Stimulated activated CD8-positive, alpha-beta memory T cell treated with anti-CD3 and anti-CD28 coated beads, Interleukin-15, amount 100 ng/mL, for 1 hour (primary cell): Measurements from ENCODE around the gene NKX6-2.
"Not testable (repeated sequence)": the region's sequence is repeated elsewhere in the genome, so short reads cannot be mapped to it uniquely, and the experiment has no call there.

ENCODE experiments used
- DNase-seq: peaks from one replicate; pipeline ENCODE4 v3.0.0-alpha.2; 2020; ENCODE audit warnings: low read depth

NKX6-2 gene

GRCh38 chr10:132785723-132786475 lies at the start of gene NKX6-2:
TSS of gene NKX6-2 (minus strand) at chr10:132786147. CDS start at chr10:132785948, 199 bp downstream.
- DNase-seq = no peak

- DNase-seq = no peak
These were observed 49.2 kb upstream of the NKX6-2 start for GRCh38 chr10:132834891-132835847.

GRCh38 chr10:132834311-132834761 lies 48.4 kb upstream of the NKX6-2 start:
- DNase-seq = no peak

- no peak for DNase-seq
These were observed 47.6 kb upstream of the NKX6-2 start for GRCh38 chr10:132833421-132834111.

GRCh38 chr10:132832186-132832969 lies 46.4 kb upstream of the NKX6-2 start:
- DNase-seq = no peak

GRCh38 chr10:132829403-132829802 lies 43.5 kb upstream of the NKX6-2 start:
- no peak for DNase-seq

- DNase-seq = no peak
These were observed 42.7 kb upstream of the NKX6-2 start for GRCh38 chr10:132828681-132829080.

- DNase-seq = no peak
These were observed 42.1 kb upstream of the NKX6-2 start for GRCh38 chr10:132827861-132828539.

GRCh38 chr10:132827423-132827789 lies 41.5 kb upstream of the NKX6-2 start:
- DNase-seq = no peak

GRCh38 chr10:132826524-132827422 lies 40.8 kb upstream of the NKX6-2 start:
- DNase-seq = no peak

- DNase-seq = not testable (repeated sequence)
These were observed 40.0 kb upstream of the NKX6-2 start for GRCh38 chr10:132825783-132826523.

GRCh38 chr10:132820056-132820455 lies 34.1 kb upstream of the NKX6-2 start:
- DNase-seq = no peak

- no peak for DNase-seq
These were observed 31.8 kb upstream of the NKX6-2 start for GRCh38 chr10:132817701-132818211.

GRCh38 chr10:132816718-132817117 lies 30.8 kb upstream of the NKX6-2 start:
- no peak for DNase-seq

- no peak for DNase-seq
These were observed 29.4 kb upstream of the NKX6-2 start for GRCh38 chr10:132815168-132815857.

- no peak for DNase-seq
These were observed 28.5 kb upstream of the NKX6-2 start for GRCh38 chr10:132814469-132814856.

GRCh38 chr10:132813560-132814468 lies 27.9 kb upstream of the NKX6-2 start:
- no peak for DNase-seq
